WTC11 (cell line): ENCODE data around the gene IL36A. TPM values are rescaled to one million over a fixed set of nuclear protein-coding genes. Genes with fewer than 3 reads are reported as not detected.

Experiments
- ATAC-seq: fragments of 200-7000 bp; cut with Tn5 transposase; 2 replicates; pipeline ENCODE4 v1.10.0; 2021; ENCODE audit warnings: mild to moderate bottlenecking, moderate library complexity
- CTCF ChIA-PET: fragments of 300-600 bp; sonication (Branson Sonifier 250); formaldehyde crosslinking; loops from one replicate; lab custom pipeline; 2021; ENCODE audit warnings: antibody characterized with exemption; lab: Charles Lee
- POLR2A ChIA-PET: fragments of 350-600 bp; sonication (Branson Sonifier 250); formaldehyde crosslinking; loops from one replicate; lab custom pipeline; 2021; ENCODE audit warnings: antibody characterized with exemption; lab: Charles Lee
- DNase-seq: peaks from one replicate; pipeline ENCODE4 v3.0.0; 2021; ENCODE audit warnings: low spot score
- H3K27ac Mint-ChIP-seq: 2 replicates; pipeline ENCODE4 v1.8.0; 2021; ENCODE audit warnings: mixed read lengths
- H3K27me3 Mint-ChIP-seq: 2 replicates; pipeline ENCODE4 v1.8.0; 2021; ENCODE audit warnings: low read depth, mild to moderate bottlenecking, moderate library complexity, mixed read lengths
- H3K36me3 Mint-ChIP-seq: 2 replicates; pipeline ENCODE4 v1.8.0; 2021; ENCODE audit warnings: mixed read lengths
- H3K4me1 Mint-ChIP-seq: 2 replicates; pipeline ENCODE4 v1.8.0; 2022; ENCODE audit warnings: mixed read lengths
- H3K4me3 Mint-ChIP-seq: 2 replicates; pipeline ENCODE4 v1.8.0; 2021; ENCODE audit warnings: mild to moderate bottlenecking, moderate library complexity, mixed read lengths
- H3K9me3 Mint-ChIP-seq: 2 replicates; pipeline ENCODE4 v1.8.0; 2021; ENCODE audit warnings: mixed read lengths
- CBFB ChIP-seq: sonication (generic); formaldehyde crosslinking; IDR thresholded peaks from 2 replicates; pipeline ENCODE4 v1.8.1; 2022; ENCODE audit warnings: mild to moderate bottlenecking, low read depth, missing genetic modification reagents
- CDX4 ChIP-seq: fragments of 250-450 bp; sonication (Bioruptor Pico); IDR thresholded peaks from 2 replicates; pipeline ENCODE4 v1.9.0; 2021; ENCODE audit warnings: moderate library complexity, mild to moderate bottlenecking, inconsistent platforms, borderline replicate concordance
- ERG ChIP-seq: fragments of 250-450 bp; sonication (Bioruptor Pico); IDR thresholded peaks from 2 replicates; pipeline ENCODE4 v1.8.0; 2021; ENCODE audit warnings: mild to moderate bottlenecking
- ESRRA ChIP-seq: sonication (generic); formaldehyde crosslinking; IDR thresholded peaks from 2 replicates; pipeline ENCODE4 v1.8.1; 2022; ENCODE audit warnings: mild to moderate bottlenecking, missing genetic modification reagents, borderline replicate concordance
- GTF2I ChIP-seq: fragments of 250-450 bp; sonication (Bioruptor Pico); conservative IDR thresholded peaks from 2 replicates; pipeline ENCODE4 v1.4.0; 2021; ENCODE audit warnings: mild to moderate bottlenecking
- HMGA2 ChIP-seq: fragments of 250-450 bp; sonication (Bioruptor Pico); IDR thresholded peaks from 2 replicates; pipeline ENCODE4 v1.4.0; 2021; ENCODE audit warnings: mild to moderate bottlenecking, moderate library complexity
- NFE2L1 ChIP-seq: sonication (generic); formaldehyde crosslinking; IDR thresholded peaks from 2 replicates; pipeline ENCODE4 v1.8.1; 2023; ENCODE audit warnings: missing genetic modification reagents
- NR2C2 ChIP-seq: sonication (generic); formaldehyde crosslinking; IDR thresholded peaks from 2 replicates; pipeline ENCODE4 v1.8.0; 2022; ENCODE audit warnings: mild to moderate bottlenecking, missing genetic modification reagents
- PREB ChIP-seq: sonication (generic); formaldehyde crosslinking; IDR thresholded peaks from 2 replicates; pipeline ENCODE4 v1.8.1; 2022; ENCODE audit warnings: mild to moderate bottlenecking, missing genetic modification reagents, moderate library complexity, borderline replicate concordance
- SMAD3 ChIP-seq: sonication (generic); formaldehyde crosslinking; IDR thresholded peaks from 2 replicates; pipeline ENCODE4 v1.8.0; 2022; ENCODE audit warnings: missing genetic modification reagents, mild to moderate bottlenecking, borderline replicate concordance
- SMAD4 ChIP-seq: sonication (generic); formaldehyde crosslinking; IDR thresholded peaks from 2 replicates; pipeline ENCODE4 v1.8.0; 2022; ENCODE audit warnings: mild to moderate bottlenecking, missing genetic modification reagents
- TCF7 ChIP-seq: sonication (generic); formaldehyde crosslinking; IDR thresholded peaks from 2 replicates; pipeline ENCODE4 v1.8.0; 2022; ENCODE audit warnings: mild to moderate bottlenecking, low read depth, missing genetic modification reagents, moderate library complexity
- ZBTB21 ChIP-seq: sonication (generic); formaldehyde crosslinking; IDR thresholded peaks from 2 replicates; pipeline ENCODE4 v1.8.1; 2023; ENCODE audit warnings: mild to moderate bottlenecking, missing genetic modification reagents, borderline replicate concordance
- ZBTB43 ChIP-seq: sonication (generic); formaldehyde crosslinking; IDR thresholded peaks from 2 replicates; pipeline ENCODE4 v1.8.1; 2023; ENCODE audit warnings: mild to moderate bottlenecking, missing genetic modification reagents
- ZMAT4 ChIP-seq: fragments of 250-450 bp; sonication (Bioruptor Pico); IDR thresholded peaks from 2 replicates; pipeline ENCODE4 v1.9.0; 2021; ENCODE audit warnings: mild to moderate bottlenecking
- ZNF263 ChIP-seq: sonication (generic); formaldehyde crosslinking; IDR thresholded peaks from 2 replicates; pipeline ENCODE4 v1.8.1; 2022; ENCODE audit warnings: low read depth, mild to moderate bottlenecking, moderate library complexity, missing genetic modification reagents
- ZNF317 ChIP-seq: sonication (generic); formaldehyde crosslinking; IDR thresholded peaks from 2 replicates; pipeline ENCODE4 v1.8.1; 2023; ENCODE audit warnings: low read depth, mild to moderate bottlenecking, moderate library complexity, missing genetic modification reagents, borderline replicate concordance
- ZNF423 ChIP-seq: fragments of 250-450 bp; sonication (Bioruptor Pico); IDR thresholded peaks from 2 replicates; pipeline ENCODE4 v2.1.2; 2022; ENCODE audit warnings: mild to moderate bottlenecking, moderate library complexity
- ZNF425 ChIP-seq: fragments of 250-450 bp; sonication (Bioruptor Pico); conservative IDR thresholded peaks from 2 replicates; pipeline ENCODE4 v1.9.0; 2021; ENCODE audit warnings: mild to moderate bottlenecking
- total RNA-seq: library from RNA; stranded (reverse); gene quantifications from 3 replicates; pipeline ENCODE4 v1.2.3, GENCODE V29; 2021

Gene IL36A
- total RNA-seq, 1 experiment from 2014 or later, result not detected

- TF ChIP-seq ESRRA (CRISPR knock-in tag) (no peak), ZBTB21 (CRISPR knock-in tag) (no peak), HMGA2 (CRISPR knock-in tag) (no peak)
Observed at GRCh38 chr2:112980537-112980936, 24.7 kb upstream of the IL36A start (continued).

GRCh38 chr2:112985090-112985489, 20.2 kb upstream of the IL36A start:
- H3K9me3 Mint-ChIP-seq, result peaks cover 21% of the 10 kb centered on the region
- TF ChIP-seq ZNF263 (CRISPR knock-in tag) (no peak), CDX4 (CRISPR knock-in tag) (no peak), ERG (CRISPR knock-in tag) (no peak), GTF2I (CRISPR knock-in tag) (no peak), SMAD3 (CRISPR knock-in tag) (no peak), ZMAT4 (no peak), SMAD4 (no peak), ZNF423 (CRISPR knock-in tag) (no peak), NR2C2 (CRISPR knock-in tag) (no peak), NFE2L1 (CRISPR knock-in tag) (no peak), ZBTB43 (CRISPR knock-in tag) (no peak), ZNF425 (CRISPR knock-in tag) (no peak), CBFB (CRISPR knock-in tag) (no peak), ZNF317 (CRISPR knock-in tag) (no peak), TCF7 (CRISPR knock-in tag) (no peak), PREB (CRISPR knock-in tag) (no peak)
- TF ChIP-seq, all 79 proteins: peak for 0
- CTCF ChIA-PET, result no interaction called here
- Mint-ChIP-seq H3K36me3 (no peaks in the 10 kb centered on the region), H3K27ac (no peak overlapping the region), H3K4me3 (no peak overlapping the region), H3K27me3 (peaks cover 23% of the 10 kb centered on the region), H3K4me1 (no peaks in the 10 kb centered on the region)
- POLR2A ChIA-PET, result no interaction called here
- no peak for ATAC-seq
- no peak for DNase-seq
